Left cardiac atrium (tissue), 4 donors: ENCODE results near the gene CARD14. TPM values are rescaled to one million over a fixed set of nuclear protein-coding genes. Genes with fewer than 3 reads are reported as not detected.
"Not testable (repeated sequence)": the region's sequence is repeated elsewhere in the genome, so short reads cannot be mapped to it uniquely, and the experiment has no call there.

Experiments used
- ATAC-seq, 2 donors: fragments of 200-7000 bp; cut with Tn5 transposase; one replicate each; pipeline ENCODE4 v1.9.1; 2020; ENCODE audit warnings: mild to moderate bottlenecking in 2 of 2, moderate library complexity in 2 of 2
- DNase-seq: peaks from one replicate; pipeline ENCODE4 v3.0.0-alpha.2; 2020
- intact Hi-C, 2 donors: fragments of 100-400 bp; cut with DNase I; formaldehyde crosslinking; loops; one replicate each; pipeline versions ENCODE4 v1.14.1 to v1.15.1; 2022 to 2023
- total RNA-seq, 2 donors: library from RNA; stranded (reverse); fragmentation: NEBNext Ultra II Directional; extraction: Animal tissue kit (Norgen Biotek cat#: 25700); gene quantifications; one replicate each; pipeline ENCODE4 v1.2.1, GENCODE V29; 2021
- donor health status: DM: no; HTN: yes; CAD: no.
- donor health status: DM: no; HTN: yes; CAD: no; lungs with severe emphysema.
- donor health status: DM: yes; HTN: yes; CAD: no.
- donor health status: Dilated cardiomyopathy.

CARD14 gene
- total RNA-seq, 2 donors from 2014 or later, result not detected

DNA sequence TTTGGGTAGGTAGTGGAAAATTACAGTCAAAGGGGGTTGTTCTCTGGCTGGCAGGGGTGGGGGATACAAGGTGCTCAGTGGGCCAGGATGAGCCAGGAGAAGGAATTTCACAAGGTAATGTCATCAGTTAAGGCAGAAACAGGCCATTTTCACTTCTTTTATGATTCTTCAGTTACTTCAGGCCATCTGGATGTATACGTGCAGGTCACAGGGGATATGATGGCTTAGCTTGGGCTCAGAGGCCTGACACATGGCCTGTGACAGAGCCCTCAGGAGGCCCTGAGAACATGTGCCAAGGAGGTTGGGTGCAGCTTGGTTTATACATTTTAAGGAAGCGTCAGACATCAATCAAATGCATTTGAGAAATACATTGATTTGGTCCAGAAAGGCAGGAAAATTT is 88.5 kb downstream of the CARD14 start:
- intact Hi-C loops, DNase-seq, ATAC-seq: not testable (repeated sequence)

Other genes with a start within 250 kb of the CARD14 start
- gene TBC1D16, start 134.2 kb upstream of the CARD14 start, total RNA-seq, result 10 to 100 TPM; 29.9 to 30.9 TPM
- 1 to 10 TPM; 5.9 to 9.8 TPM for gene CCDC40, start 133.4 kb upstream of the CARD14 start, total RNA-seq
- 10 to 100 TPM; 43.8 to 48.7 TPM for gene GAA, start 68.4 kb upstream of the CARD14 start, total RNA-seq
- 10 to 100 TPM; 36.6 to 46.9 TPM for gene EIF4A3, start 22.9 kb upstream of the CARD14 start, total RNA-seq
- gene SGSH, start 50.3 kb downstream of the CARD14 start, total RNA-seq, result 10 to 100 TPM; 18.0 to 23.0 TPM
- gene SLC26A11, start 50.4 kb downstream of the CARD14 start, total RNA-seq, result 1 to 10 TPM; 6.4 to 6.6 TPM
- 10 to 100 TPM; 43.4 to 48.4 TPM for gene RNF213, start 90.8 kb downstream of the CARD14 start, total RNA-seq
- gene ENDOV, start 245.1 kb downstream of the CARD14 start, total RNA-seq, result 10 to 100 TPM; 10.3 to 11.7 TPM